Stimulated activated CD8-positive, alpha-beta memory T cell treated with anti-CD3 and anti-CD28 coated beads, Interleukin-7, amount 100 ng/mL, for 1 hour (primary cell): ENCODE measurements around the gene TAOK1.
"Not testable (repeated sequence)": the region's sequence is repeated elsewhere in the genome, so short reads cannot be mapped to it uniquely, and the experiment has no call there.

Experiments used
- DNase-seq, 2 donors: peaks; one replicate each; pipeline ENCODE4 v3.0.0-alpha.2; 2020; ENCODE audit warnings: low read depth in 2 of 2

Gene TAOK1

DNA sequence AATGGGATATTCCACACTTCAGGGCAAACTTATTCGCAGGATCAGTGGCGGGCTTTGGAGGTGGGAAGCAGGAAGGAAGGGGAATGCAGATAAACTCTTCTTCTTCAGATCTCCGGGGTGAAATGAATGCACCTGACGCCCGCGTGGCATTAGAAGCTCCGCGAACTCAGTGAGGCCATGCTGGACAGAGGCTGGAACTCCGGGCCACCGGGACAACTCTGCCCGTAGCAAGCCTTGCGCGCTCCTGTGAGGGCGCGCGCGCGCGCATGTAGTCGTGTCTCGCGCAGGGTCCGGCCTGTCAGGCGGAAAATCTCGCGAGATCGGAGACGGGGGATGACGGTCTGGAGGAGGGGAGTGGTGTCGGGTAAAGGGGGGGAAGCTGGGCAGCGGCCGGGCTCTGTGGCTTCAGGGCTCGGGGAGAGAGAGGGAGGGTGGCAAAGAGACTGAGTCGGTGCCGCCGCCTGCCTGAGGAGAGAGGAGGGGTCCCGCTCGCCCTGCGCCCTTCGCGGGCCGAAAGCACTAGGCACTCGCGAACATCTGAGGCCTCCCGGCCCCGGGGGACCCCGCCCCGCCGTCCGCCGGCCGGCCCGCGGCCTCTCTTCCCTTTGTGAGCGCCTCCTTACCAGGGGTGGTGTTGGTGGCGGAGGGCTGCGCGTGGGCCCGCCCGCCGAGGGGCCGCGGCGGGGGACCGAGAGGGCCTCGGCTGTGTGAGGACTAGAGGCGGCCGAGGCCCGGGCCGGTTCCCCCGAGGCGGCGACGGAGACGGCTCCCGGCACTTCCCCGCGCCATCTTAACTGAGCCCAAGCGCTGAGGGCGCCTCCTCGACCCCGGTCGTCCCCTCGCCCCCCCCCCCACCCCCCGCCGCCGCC is at the start of gene TAOK1:
Gene TAOK1, plus strand, starts transcription at position 382 of the 869 bp plus-strand sequence. CDS start 61,186 bp downstream, outside the sequence.
- peak; percentile 93 to 96 for DNase-seq

DNA sequence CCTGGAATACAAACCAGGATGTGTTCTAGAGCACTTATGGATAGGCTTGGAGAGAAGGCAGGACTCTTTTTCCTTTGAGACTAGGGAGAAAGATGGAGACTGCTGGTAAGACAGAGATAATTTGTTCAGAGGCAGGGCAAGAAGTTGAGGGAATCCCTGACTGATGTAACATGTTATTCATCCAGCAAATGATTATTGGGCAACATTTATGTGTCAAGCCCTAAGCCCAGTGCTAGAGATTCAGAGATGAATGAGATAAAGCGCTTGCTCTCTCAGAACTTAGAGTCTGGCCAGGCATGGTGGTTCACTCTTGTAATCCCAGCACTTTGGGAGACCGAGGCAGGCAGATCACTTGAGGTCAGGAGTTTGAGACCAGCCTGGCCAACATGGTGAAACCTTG is 48.4 kb upstream of the TAOK1 start:
- no peak for DNase-seq

DNA sequence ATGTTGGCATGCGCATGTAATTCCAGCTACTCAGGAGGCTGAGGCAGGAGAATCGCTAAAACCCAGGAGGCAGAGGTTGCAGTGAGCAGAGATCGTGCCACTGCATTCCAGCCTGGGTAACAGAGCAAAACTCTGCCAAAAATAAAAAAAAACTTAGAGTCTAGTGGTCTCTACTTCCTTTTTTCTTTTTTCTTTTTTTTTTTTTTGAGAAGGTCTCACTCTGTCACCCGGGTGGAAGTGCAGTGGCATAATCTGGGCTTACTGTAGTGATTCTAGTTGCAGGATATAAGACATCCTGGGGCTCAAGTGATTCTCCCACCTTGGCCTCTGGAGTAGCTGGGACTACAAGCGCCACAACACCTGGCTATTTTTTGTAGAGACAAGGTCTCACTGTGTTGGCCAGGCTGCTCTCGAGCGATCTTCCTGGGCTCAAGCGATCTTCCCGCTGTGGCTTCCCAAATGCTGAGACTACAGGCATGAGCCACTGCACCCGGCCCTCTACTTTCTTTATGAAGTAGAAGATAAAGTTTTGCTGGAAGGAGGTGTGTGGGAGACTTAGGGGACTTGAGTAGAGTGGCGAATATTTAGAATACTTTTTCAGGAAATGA is 47.9 kb upstream of the TAOK1 start:
- no peak for DNase-seq

DNA sequence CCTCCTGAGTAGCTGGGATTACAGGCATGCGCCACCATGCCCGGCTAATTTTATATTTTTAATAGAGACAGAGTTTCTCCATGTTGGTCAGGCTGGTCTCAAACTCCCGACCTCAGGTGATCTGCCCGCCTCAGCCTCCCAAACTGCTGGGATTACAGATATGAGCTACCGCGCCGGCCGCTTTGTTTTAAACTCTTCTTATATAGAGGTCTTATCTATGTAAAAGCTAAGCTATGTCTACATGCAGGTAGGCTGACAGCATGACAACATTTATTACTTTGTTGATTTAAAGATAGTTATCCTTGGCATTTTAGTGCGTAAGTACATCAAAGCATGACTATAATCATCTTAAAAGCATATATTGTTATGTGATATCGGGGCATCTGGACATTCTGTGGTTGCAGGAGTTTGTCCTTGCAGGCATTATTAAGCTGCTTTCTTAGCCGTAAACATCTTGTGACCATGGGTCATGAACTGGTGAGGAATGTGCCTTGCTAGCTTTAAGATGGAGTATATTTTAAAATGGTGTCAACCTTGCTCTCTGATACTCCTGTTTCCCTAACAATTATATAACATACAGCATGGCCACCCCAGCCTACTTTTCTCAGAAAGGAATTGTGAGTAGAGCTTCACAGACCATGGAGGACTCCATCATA is 45.8 kb upstream of the TAOK1 start:
- DNase-seq: no peak

- DNase-seq: no peak
Measured at GRCh38 chr17:29345066-29345465, 45.1 kb upstream of the TAOK1 start.

DNA sequence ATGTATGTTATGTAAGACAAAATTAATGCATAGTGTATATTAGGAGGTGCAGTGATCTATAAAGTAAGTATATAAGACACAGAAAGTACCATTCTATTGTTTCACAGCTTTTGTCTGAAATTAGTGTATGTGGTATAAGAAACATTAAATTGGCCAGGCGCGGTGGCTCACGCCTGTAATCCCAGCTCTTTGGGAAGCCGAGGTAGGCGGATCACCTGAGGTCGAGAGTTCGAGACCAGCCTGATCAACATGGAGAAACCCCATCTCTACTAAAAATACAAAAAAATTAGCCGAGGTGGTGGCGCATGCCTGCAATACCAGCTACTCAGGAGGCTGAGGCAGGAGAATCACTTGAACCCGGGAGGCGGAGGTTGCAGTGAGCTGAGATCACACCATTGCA is 44.7 kb upstream of the TAOK1 start:
- not testable (repeated sequence) for DNase-seq

DNA sequence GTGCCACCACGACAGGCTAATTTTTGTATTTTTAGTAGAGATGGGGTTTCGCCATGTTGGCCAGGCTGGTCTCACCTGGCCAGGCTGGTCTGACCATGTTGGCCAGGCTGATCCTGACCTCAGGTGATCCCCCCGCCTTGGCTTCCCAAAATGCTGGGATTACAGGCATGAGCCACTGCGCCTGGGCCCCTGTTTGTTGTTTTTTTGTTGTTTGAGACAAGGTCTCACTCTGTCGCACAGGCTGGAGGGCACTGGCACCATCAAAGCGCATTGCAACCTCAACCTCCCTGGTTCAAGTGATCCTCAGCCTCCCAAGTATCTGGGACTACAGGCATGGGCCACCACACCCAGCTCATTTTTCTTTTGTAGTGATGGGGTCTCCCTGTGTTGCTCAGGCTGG is 43.7 kb upstream of the TAOK1 start:
- DNase-seq: no peak

DNA sequence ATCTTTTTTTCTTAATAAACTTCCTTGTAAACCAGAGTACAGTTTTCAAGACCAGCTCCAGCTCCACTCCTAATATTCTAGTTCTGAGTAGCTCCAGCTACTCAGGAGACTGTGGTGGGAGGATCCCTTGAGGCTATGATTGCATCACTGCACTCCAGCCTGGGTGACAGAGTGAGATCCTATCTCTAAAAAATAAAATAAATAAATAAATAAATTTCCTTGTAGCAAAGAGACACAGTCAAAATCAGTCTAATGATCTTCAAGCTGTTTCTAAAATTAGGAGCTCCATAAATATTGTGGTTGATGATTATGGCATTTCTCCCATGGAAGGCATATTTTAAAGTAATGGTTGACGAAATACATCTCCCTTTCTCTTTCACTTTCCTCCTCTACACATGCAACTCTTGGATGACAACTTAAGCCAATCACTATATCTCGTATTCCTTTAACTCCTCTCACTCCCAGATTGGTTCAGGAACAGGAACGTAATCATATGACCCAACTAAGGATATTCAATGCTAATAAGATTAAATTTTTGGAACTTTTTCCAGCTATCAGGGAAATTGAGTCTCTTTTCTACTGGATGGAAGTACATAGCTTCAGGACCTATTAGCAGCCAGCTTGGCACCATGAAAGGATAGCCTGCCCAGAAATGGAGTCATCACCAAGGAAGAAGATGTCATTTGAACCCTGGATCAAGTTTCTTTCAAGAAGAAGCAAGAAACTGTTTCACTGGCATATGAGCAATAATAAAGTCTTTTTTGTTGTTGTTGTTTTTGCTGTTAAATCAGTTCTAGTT is 42.1 kb upstream of the TAOK1 start:
- DNase-seq: no peak

DNA sequence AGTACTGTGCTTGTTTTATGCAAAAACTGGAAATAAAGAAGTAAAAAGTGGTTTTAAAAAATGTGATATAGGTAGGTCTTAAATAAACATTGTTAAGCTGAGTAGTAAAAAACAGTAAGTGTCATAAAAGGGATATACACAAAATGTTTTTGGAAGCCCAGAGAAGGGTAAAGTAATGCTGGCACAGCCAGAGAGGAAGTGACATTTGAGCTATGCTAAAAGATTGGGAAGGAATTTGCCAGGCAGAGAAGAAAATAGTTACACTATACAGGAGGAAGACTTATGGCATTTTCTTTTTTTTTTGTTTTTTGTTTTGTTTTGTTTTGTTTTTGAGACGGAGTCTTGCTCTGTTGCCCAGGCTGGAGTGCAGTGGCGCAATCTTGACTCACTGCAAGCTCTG is 40.8 kb upstream of the TAOK1 start:
- DNase-seq: no peak

GRCh38 chr17:29352146-29352545 is 38.0 kb upstream of the TAOK1 start:
- no peak for DNase-seq

GRCh38 chr17:29357232-29357631 is 32.9 kb upstream of the TAOK1 start:
- no peak for DNase-seq

DNA sequence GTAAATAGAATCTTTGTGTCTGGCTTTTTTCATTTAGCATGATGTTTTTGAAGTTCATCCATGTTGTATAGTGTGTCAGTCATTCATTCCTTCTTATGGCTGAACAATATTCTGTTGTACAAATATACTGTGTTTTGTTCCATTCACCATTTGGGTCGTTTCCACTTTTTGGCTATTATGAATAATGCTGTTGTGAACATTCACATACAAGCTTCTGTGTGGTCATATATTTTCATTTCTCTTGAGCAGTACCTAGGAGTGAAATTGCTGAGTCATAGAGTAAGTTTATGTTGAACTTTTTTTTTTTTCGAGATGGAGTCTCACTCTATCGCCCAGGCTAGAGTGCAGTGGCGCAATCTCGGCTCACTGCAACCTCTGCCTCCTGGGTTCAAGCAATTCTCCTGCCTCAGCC is 32.3 kb upstream of the TAOK1 start:
- DNase-seq: no peak

DNA sequence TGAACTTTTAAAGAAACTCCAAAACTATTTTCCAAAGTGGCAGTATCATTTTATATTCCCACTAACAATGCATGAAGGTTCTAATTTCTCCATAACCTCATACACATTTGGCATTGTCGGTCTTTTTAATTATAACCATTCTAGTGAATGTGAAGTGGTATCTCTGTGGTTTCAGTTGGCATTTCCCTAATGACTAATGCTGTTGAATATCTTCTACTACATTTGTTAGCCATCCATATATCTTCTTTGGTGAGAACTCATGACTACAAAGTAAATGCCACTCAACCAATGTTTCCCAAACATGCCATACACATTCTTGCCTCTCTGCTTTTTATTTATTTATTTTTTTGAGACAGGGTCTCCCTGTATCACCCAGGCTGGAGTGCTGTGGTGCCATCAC is 31.7 kb upstream of the TAOK1 start:
- DNase-seq: no peak

DNA sequence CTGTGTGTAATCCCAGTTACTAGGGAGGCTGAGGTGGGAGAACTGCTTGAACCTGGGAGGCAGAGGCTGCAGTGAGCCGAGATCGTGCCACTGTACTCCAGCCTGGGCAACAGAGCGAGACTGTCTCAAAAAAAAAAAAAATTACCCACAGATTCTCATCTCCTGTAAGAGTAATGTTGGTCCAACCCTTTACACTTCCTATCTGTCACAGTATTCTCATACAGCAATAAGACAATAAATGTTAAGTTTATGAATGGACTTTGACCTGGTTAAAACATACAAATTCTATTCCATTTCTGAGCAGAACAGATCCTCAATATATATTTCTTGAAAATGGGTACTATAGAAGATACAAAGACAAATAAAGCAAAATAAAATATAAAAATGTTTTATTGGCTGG is 30.4 kb upstream of the TAOK1 start:
- no peak for DNase-seq

DNA sequence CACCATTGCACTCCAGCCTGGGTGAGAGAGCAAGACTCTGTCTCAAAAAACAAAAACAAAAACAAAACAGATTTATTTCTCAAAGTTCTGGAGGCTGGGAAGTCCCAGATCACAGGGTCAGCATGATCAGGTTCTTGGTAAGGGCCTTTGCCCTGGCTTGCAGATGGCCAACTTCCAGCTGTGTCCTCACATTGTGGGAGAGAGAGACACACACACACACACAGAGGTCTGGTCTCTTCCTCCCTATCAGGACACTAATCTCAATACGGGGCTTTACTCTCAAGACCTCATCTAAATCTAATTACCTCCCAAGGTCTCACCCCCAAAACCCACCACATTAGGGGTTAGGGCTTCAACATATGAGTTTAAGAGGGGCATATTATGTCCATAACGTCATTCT is 26.4 kb upstream of the TAOK1 start:
- no peak for DNase-seq

- DNase-seq: no peak
Measured at GRCh38 chr17:29364691-29365090, 25.5 kb upstream of the TAOK1 start.

GRCh38 chr17:29368161-29368560 is 22.0 kb upstream of the TAOK1 start:
- no peak for DNase-seq

DNA sequence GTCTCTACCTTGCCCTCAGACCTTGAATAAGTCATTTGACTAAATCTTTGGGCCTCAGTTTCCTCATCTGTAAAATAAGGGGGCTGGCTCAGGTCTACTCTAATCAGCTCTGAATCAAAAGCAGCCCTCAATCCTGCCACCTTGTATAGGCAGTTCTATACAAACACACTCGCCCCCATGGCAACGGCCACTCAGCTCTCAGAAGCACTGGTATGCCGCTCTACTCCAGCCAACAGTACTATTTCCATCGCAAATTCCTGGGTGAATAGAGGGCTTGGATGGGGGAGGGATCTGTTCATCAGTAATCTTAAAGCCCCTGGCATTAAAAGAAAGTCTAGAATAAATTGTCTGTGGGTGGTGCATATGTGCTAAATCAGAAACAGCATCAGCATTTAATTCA is 21.2 kb upstream of the TAOK1 start:
- DNase-seq: no peak

GRCh38 chr17:29369831-29370735 is 20.1 kb upstream of the TAOK1 start:
- peak in 1 of 2 donors; percentile 25 for DNase-seq

DNA sequence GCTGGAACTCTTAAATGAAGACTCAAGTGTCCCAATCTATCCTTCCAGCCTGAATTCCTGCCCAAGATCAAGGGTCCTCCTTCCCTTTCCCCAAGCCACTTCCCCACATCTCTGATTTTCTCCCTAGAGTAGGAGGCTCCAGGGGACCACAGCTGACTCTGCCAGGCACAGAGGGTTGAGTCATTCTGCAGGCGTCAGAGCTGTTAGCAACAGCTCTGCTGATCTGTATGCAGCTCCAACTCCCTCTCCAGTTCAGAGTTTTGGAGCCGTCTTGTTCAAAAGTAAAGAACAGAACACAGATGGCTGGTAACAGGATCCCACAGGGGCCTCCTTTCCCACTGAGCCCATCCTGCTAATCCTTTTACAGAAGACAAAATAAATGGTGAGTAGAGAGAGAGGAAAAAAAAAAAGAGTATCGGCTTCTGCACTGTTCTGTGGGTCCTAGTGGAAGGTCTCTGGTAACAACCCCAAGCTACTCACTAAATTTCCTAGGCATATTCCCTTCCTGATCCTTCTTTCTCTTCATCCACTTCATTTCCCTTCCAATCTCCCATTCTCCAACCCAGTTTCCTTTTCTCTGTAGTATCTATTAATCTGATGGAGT is 13.4 kb upstream of the TAOK1 start:
- no peak for DNase-seq

DNA sequence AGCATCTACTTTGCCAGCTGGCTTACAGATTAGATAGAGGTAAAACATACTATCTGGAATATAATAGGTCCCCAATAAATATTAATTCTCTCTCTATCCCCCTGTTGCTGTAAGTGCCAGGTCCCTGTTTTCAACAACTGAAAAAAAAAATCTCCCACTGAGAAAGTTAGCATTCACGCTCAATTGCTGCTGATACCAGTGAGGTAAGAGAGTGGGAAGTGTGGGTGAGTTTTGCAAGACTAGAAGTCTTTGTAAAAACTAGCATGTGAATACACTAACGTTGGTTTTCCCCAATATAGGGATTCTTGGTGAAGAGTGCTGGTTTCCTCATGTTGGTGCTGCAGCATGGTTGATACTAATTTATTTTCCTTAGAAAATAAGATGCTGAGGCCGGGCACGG is 11.7 kb upstream of the TAOK1 start:
- DNase-seq: no peak
